GM23338 (cell line): ENCODE results near the gene CTNNA3.

ENCODE experiments used
- CREB1 ChIP-seq: fragments of 250-450 bp; sonication (Bioruptor Pico); IDR thresholded peaks from 2 replicates; pipeline ENCODE4 v1.5.0; 2020; ENCODE audit warnings: low read depth, mild to moderate bottlenecking, moderate library complexity
- CTCF ChIP-seq, 2 experiments: fragments of 200-600 bp in 1 of 2; sonication (generic) in 1 of 2; conservative IDR thresholded peaks; 2 replicates each; pipeline versions ENCODE4 v1.5.1 to v1.6.1; 2016 to 2017; ENCODE audit warnings: antibody characterized with exemption in 2 of 2, low read depth in 2 of 2, mild to moderate bottlenecking in 2 of 2, moderate library complexity in 1 of 2
- ETS1 ChIP-seq: IDR thresholded peaks from 2 replicates; pipeline ENCODE4 v1.6.1; 2016; ENCODE audit warnings: antibody characterized with exemption
- EZH2 ChIP-seq: fragments of 200-600 bp; sonication (generic); IDR thresholded peaks from one replicate; pipeline ENCODE4 v1.8.0; 2017; ENCODE audit warnings: antibody characterized with exemption, mild to moderate bottlenecking, low read depth; ENCODE audit not compliant: unreplicated experiment
- EZH2phosphoT487 ChIP-seq: fragments of 200-600 bp; sonication (generic); IDR thresholded peaks from one replicate; pipeline ENCODE4 v1.8.1; 2018; ENCODE audit warnings: antibody characterized with exemption; ENCODE audit not compliant: unreplicated experiment
- JUNB ChIP-seq: IDR thresholded peaks from one replicate; pipeline ENCODE4 v1.6.1; 2016; ENCODE audit warnings: antibody characterized with exemption; ENCODE audit not compliant: unreplicated experiment
- NANOG ChIP-seq: IDR thresholded peaks from 2 replicates; pipeline ENCODE4 v1.6.1; 2016; ENCODE audit warnings: antibody characterized with exemption, borderline replicate concordance
- POLR2AphosphoS5 ChIP-seq: IDR thresholded peaks from 2 replicates; pipeline ENCODE4 v1.6.1; 2016; ENCODE audit warnings: antibody characterized with exemption, low read depth
- REST ChIP-seq: IDR thresholded peaks from one replicate; pipeline ENCODE4 v1.6.1; 2018; ENCODE audit warnings: antibody characterized with exemption; ENCODE audit not compliant: unreplicated experiment
- STAT1 ChIP-seq: IDR thresholded peaks from one replicate; pipeline ENCODE4 v1.6.1; 2016; ENCODE audit warnings: antibody characterized with exemption; ENCODE audit not compliant: unreplicated experiment
- ZNF331 ChIP-seq: fragments of 250-450 bp; sonication (Bioruptor Pico); IDR thresholded peaks from 2 replicates; pipeline ENCODE4 v1.5.0; 2020; ENCODE audit warnings: low read depth, mild to moderate bottlenecking, moderate library complexity

- TF ChIP-seq CTCF (conservative IDR thresholded peaks at IDR 0.05; ENCODE audit: low read depth in 2 of 2) (no peak), ETS1 (no peak), REST (no peak), EZH2 (no peak), EZH2phosphoT487 (no peak), ZNF331 (CRISPR knock-in tag) (no peak), JUNB (no peak), POLR2AphosphoS5 (no peak), NANOG (no peak), CREB1 (CRISPR knock-in tag) (no peak), STAT1 (no peak)
Observed at GRCh38 chr10:67603086-67603485, 92.9 kb downstream of the CTNNA3 start.
